ENCODE data around the gene CDH20. TPM values are rescaled to one million over a fixed set of nuclear protein-coding genes. Genes with fewer than 3 reads are reported as not detected.

CDH20 gene
- polyA plus RNA-seq, 1 experiment, result not detected

- H3K27ac ChIP-seq (ENCODE audit: low read depth, low read length), result no peak overlapping the region
- ChIA-PET CTCF (interaction anchor here (3.4 kb wide), 1 partner anchor 26 kb away, joined by 15 read pairs; no protein-coding TSS in a partner anchor), POLR2A (no interaction called here)
- no peaks in the 10 kb centered on the region for H3K27me3 ChIP-seq (ENCODE audit: control insufficient read depth, insufficient read depth, low read length)
- DNase-seq (ENCODE audit: low read depth, low spot score), result no peak
- H3K9me3 ChIP-seq (ENCODE audit: control insufficient read depth, insufficient read depth, low read length), result peaks cover 6% of the 10 kb centered on the region
- TF ChIP-seq CTCF (IDR thresholded peaks at IDR 0.05; ENCODE audit: low read depth, low read length), result no peak
- no peak overlapping the region for H3K4me3 ChIP-seq (ENCODE audit: low read depth, low read length)
Observed at GRCh38 chr18:61556316-61556715, 223.1 kb downstream of the CDH20 start.

- Histone ChIP-seq H3K27ac (ENCODE audit: low read depth, low read length) (no peak overlapping the region), H3K4me3 (ENCODE audit: low read depth, low read length) (no peak overlapping the region), H3K9me3 (ENCODE audit: control insufficient read depth, insufficient read depth, low read length) (peaks cover 6% of the 10 kb centered on the region), H3K27me3 (ENCODE audit: control insufficient read depth, insufficient read depth, low read length) (no peaks in the 10 kb centered on the region)
- DNase-seq (ENCODE audit: low read depth, low spot score), result no peak
- POLR2A ChIA-PET, result no interaction called here
- CTCF ChIA-PET, result interaction anchor here (3.4 kb wide), 1 partner anchor 25 kb away, joined by 15 read pairs; no protein-coding TSS in a partner anchor
- TF ChIP-seq CTCF (IDR thresholded peaks at IDR 0.05; ENCODE audit: low read depth, low read length), result no peak
Observed at GRCh38 chr18:61556862-61557261, 223.6 kb downstream of the CDH20 start.

GRCh38 chr18:61569176-61569892, 236.1 kb downstream of the CDH20 start:
- Histone ChIP-seq H3K27ac (ENCODE audit: low read depth, low read length) (peak overlapping the region; percentile 86), H3K4me3 (ENCODE audit: low read depth, low read length) (no peak overlapping the region), H3K9me3 (ENCODE audit: control insufficient read depth, insufficient read depth, low read length) (no peaks in the 10 kb centered on the region), H3K27me3 (ENCODE audit: control insufficient read depth, insufficient read depth, low read length) (no peaks in the 10 kb centered on the region)
- POLR2A ChIA-PET, result interaction anchor here (1.3 kb wide), 1 partner anchor 37 kb away, joined by 4 read pairs; no protein-coding TSS in a partner anchor
- no peak for TF ChIP-seq CTCF (IDR thresholded peaks at IDR 0.05; ENCODE audit: low read depth, low read length)
- DNase-seq (ENCODE audit: low read depth, low spot score), result peak; percentile 71
- CTCF ChIA-PET, result interaction anchor here (1.0 to 6.4 kb wide), 2 partner anchors 13 to 562 kb away, joined by 3 to 72 read pairs; no protein-coding TSS in a partner anchor

GRCh38 chr18:61570070-61570469, 236.8 kb downstream of the CDH20 start:
- ChIA-PET CTCF (interaction anchor here (1.0 to 6.4 kb wide), 2 partner anchors 12 to 561 kb away, joined by 3 to 72 read pairs; no protein-coding TSS in a partner anchor), POLR2A (interaction anchor here (1.3 kb wide), 1 partner anchor 37 kb away, joined by 4 read pairs; no protein-coding TSS in a partner anchor)
- no peak for TF ChIP-seq CTCF (IDR thresholded peaks at IDR 0.05; ENCODE audit: low read depth, low read length)
- no peak overlapping the region for H3K4me3 ChIP-seq (ENCODE audit: low read depth, low read length)
- H3K27ac ChIP-seq (ENCODE audit: low read depth, low read length), result peak overlapping the region; percentile 86
- H3K9me3 ChIP-seq (ENCODE audit: control insufficient read depth, insufficient read depth, low read length), result no peaks in the 10 kb centered on the region
- DNase-seq (ENCODE audit: low read depth, low spot score), result no peak
- no peaks in the 10 kb centered on the region for H3K27me3 ChIP-seq (ENCODE audit: control insufficient read depth, insufficient read depth, low read length)

GRCh38 chr18:61572084-61572655, 238.9 kb downstream of the CDH20 start:
- CTCF ChIA-PET, result interaction anchor here (6.4 kb wide), 1 partner anchor 10 kb away, joined by 72 read pairs; no protein-coding TSS in a partner anchor
- Histone ChIP-seq H3K4me3 (ENCODE audit: low read depth, low read length) (no peak overlapping the region), H3K27ac (ENCODE audit: low read depth, low read length) (no peak overlapping the region), H3K27me3 (ENCODE audit: control insufficient read depth, insufficient read depth, low read length) (no peaks in the 10 kb centered on the region), H3K9me3 (ENCODE audit: control insufficient read depth, insufficient read depth, low read length) (no peaks in the 10 kb centered on the region)
- DNase-seq (ENCODE audit: low read depth, low spot score), result no peak
- POLR2A ChIA-PET, result no interaction called here
- TF ChIP-seq CTCF (IDR thresholded peaks at IDR 0.05; ENCODE audit: low read depth, low read length), result no peak
